CD1c-positive myeloid dendritic cell (primary cell): ENCODE data around the gene SLC5A2.
A peak's percentile ranks its signal among the peaks of the same experiment; 100 is the strongest.
"Not testable (repeated sequence)": the region's sequence is repeated elsewhere in the genome, so short reads cannot be mapped to it uniquely, and the experiment has no call there.

Source experiments
- DNase-seq: peaks from one replicate; pipeline ENCODE4 v3.0.0-alpha.2; 2016; ENCODE audit errors: extremely low spot score

Gene SLC5A2

DNA sequence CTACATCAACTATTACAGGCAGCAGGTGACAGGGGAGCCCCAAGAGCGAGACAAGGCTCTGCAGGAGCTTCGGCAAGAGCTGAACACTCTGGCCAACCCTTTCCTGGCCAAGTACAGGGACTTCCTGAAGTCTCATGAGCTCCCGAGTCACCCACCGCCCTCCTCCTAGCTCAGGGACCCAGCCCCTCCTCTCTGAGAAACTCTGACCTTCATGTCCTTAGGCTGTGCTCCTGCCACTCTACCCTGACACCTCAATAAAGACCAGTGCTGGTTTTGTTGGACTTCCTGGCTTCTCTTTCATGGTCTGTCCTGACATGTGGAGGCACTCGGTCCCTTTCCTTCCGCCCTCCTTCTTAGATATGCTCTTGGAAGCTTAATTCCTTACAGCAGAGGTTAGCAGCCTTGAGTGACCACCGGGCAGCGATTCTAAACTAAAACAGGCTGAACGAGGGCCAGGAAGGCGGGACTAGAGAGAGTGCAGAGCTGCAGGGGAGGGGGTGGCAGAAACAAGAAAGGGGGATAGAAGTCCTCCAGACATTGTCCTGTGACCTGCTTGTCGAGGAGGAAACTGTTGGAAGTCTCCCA is 45.7 kb downstream of the SLC5A2 start:
- DNase-seq: no peak

DNA sequence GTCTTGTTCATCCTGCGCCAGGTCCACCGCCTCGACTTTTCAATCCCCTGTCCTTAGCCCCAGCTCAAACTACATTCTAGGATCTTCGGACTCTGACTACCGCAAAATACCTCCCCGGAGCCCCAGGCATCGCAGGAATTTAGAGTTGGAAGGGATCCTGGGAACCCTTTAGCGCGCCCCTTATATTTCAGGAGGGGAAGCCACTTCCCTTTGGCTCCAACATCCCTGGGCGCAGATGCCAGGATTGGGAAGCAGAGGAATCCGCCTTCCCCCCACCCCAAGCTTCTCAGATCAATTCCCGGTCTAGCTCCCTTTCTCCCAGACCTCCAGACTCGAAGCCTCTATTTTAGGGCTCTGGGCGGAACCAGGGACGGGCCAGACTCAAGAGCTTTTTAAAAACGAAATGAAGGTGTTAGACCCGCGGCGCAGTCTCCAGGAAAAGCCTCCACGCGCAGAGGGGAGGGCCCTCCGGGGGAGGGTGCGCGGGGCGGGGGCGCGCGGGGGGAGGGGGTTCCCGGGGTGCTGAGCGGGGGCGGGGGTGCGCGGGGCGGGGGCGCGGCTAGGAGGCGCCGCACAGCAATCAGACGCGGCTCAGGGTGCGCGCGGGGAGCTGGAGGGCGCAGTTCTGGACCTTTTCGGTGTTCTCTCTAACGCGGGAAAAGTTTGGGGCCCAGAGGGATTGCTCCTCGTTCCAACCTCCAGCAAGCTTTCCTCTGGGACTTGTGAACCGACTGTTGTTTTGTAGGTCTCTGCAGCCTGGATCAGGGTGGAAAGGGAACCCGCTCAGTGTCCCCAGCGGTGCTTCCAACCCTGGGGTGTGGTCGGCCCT is 46.4 kb downstream of the SLC5A2 start:
- no peak for DNase-seq

DNA sequence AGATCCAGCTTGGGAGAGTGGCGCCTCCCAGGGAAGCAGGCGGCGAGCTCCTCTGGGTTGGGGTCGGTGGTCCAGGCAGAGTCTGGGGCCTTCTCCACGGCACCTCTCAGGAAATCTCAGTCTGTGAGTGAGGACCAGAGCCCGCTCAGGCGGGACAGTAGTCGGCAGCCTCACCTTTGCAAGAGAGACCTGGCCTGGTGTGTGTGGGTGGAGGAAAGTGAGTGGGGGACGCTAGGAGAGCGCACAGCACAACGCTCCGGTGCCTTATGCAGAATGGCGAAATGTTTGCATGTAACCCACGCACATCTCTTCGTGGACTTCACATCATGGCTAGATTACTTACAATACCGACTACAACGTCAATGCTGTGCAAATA is 47.0 kb downstream of the SLC5A2 start:
- DNase-seq: no peak

DNA sequence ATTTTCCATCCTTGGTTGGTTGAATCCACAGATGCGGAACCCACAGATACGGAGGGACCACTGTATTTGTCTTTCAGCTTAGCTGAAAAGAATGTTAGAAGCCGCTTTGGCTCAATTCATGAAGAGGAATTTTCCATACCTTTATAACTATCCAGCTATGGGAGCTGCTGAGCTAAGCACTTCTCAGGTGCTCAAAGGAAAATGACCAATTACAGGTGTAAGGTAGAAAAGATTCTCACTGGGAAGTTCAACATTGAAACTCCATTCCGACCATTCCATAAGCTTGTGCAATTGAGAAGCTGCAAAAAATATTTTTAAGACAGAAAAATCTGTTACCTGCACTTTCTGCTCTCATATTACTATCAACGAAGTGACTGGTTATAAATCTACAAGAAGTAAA is 47.5 kb downstream of the SLC5A2 start:
- DNase-seq: no peak

DNA sequence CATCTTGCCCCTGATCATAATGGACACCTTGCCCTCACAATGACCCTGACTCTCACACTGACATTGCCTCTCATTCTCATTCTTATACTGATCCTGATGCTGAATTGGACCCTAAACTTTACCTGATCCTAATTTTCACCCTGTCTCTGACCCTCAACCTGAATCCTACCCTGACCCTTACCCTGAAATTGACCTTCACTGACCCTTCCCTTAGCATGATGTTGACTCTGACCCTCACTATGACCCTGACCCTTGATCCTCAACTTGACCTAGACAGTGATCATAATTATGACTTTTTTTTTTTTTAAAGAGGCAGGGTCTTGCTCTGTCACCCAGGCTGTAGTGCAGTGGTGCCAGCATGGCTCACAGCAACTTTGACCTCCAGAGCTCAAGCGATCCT is 48.2 kb downstream of the SLC5A2 start:
- DNase-seq: no peak

DNA sequence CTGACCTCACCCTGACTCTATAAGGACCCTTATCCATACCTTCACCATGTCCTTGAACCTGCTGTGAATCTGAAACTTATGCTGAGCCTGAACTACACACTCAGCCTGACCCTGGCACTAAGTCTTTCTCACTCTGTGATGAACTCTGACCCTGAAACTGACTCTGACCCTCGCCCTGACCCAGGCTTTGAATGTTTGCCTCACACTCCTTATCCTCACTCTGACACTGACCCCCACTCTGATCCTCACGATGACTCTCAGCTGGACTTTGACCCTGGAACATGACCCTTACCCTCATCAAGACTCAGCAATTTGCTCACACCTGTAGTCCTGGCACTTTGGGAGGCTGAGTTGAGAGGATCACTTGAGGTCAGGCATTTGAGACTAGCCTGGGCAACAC is 49.2 kb downstream of the SLC5A2 start:
- no peak for DNase-seq

DNA sequence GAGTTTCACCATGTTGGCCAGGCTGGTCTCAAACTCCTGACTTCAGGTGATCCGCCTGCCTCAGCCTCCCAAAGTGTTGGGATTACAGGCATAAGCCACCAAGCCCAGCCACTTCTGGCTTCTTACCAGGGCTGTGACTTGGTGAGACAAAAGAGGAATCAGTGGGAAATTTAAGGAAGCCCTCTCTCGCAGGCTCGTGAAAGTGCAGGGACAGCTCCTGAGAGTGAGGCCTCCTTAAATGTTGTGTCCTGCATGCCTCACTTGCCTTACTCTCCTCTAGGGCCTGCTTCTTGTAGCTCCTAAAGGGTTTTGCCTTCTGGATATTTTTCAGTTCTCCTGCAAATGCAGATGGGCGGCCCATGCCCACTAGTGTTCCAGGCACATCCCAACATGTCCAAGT is 50.0 kb downstream of the SLC5A2 start:
- DNase-seq: peak; percentile 22

DNA sequence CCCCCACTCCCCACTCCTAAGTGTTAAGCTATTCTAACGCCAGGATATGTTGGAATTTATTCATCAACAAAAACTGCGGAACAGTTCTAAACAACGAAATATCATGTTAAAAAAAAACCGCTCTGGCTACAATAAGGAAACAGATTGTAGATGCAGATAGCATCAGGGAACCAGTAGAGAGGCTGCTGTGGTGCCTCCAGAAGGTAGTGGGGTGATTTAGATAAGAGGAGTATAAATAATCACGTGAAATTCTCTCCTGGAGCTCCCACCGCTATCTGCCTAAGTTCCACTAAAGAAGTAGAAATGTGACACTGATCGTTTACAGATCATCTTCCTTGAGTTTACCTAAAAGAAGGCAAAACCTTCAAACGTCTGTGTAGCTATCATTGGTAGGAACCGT is 52.8 kb downstream of the SLC5A2 start:
- DNase-seq: no peak

DNA sequence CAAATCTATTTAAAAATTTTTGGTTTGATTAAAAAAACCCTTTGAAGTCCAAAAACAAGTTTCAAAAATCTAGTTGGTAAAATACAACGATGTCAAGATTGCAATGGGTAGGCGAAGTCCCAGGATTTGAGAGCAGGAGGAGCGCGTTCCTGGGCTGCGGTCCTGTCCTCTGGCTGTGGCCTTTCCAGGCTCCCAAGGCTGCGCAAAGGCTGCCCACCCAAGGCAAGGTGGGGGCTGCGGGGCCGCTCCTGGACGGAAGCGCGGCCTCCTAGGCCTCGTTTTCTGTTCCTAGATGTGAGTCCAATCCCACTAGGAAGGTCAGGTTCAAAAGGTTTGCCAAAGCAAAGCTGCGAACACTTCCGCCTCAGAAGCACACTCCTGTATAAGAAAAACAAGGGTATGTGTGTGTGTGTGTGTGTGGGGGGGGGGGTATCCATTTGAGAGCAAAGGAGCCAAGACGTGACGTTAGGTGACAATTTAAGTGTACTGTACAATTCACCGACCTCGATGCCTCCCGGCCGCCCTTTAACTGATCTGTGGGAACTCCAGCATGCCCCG is 54.0 kb downstream of the SLC5A2 start:
- no peak for DNase-seq

DNA sequence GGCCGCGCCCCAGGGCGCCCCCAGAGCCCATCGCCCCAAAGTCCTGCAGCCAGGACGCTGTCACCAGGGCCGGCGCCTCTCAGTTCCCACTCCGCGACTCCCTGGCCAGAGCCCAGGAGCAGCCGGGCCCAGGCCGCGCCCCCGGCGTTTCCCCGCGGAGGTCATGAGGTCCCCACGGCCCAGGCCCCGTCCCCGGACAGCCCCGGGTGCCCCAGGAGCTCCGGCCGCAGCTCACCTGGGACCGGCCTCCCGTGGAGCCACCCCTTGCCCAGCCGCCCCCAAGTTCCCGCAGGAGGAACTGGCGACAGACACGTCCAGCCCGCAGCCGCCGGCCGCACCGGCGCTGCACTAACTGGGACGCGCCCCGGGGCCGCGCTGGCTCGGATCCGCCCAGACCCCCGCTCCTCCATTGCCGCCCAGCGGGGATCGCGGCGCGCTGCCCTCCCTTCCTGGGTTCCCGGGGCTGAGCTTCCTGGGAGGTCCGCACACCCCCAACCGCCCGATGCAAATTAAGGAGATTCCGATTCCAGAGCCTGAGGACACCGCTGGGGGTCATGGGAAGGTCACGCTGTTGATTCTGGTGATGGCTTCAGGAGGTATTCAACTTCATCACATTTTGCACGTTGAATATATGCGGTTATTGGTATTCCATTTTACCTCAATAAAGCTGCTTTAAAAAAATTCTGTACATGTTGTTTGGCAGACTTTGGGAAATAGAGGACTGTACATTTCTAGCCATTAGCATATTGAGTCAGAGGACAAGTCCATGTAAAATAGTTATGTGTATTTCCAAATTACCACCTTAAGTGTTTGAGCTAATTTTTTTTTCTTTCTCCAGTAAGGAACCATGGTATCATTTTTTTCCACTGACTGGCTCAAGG is 54.7 kb downstream of the SLC5A2 start:
- peak; percentile 5 for DNase-seq

DNA sequence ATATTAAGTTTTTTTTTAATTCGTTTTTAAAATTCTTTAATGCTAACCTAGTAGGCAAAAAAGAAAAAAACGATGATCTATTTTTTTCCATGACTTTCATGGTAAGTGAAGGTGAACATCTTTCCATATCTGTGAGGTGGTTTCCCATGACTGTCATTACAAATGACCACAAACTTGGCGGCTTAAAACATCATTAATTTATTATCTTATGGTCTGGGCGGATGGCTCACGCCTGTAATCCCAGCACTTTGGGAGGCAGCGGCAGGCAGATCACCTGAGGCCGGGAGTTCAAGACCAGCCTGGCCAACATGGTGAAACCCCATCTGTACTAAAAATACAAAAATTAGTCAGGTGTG is 55.3 kb downstream of the SLC5A2 start:
- not testable (repeated sequence) for DNase-seq

DNA sequence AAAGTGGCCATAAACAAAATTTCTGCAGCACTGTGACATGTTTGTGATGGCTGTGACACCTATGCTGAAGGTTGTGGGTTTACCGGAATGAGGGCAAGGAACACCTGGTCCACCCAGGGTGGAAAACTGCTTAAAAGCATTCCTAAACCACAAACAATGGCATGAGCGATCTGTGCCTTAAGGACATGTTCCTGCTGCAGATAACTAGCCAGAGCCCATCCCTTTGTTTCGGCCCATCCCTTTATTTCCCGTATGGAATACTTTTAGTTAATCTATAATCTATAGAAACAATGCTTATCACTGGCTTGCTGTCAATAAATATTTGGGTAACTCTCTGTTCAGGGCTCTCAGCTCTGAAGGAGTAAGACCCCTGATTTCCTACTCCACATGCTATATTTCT is 56.8 kb downstream of the SLC5A2 start:
- not testable (repeated sequence) for DNase-seq
